GM12864 (cell line): ENCODE data around the gene SH3D19.
"Not testable (repeated sequence)": the region's sequence is repeated elsewhere in the genome, so short reads cannot be mapped to it uniquely, and the experiment has no call there.

ENCODE experiments used
- DNase-seq: peaks from one replicate; pipeline ENCODE4 v3.0.0-alpha.2; 2011; ENCODE audit warnings: low read depth
- H3K4me3 ChIP-seq: 2 replicates; pipeline ENCODE4 v1.5.1; 2011; ENCODE audit warnings: mild to moderate bottlenecking, low read depth, low read length, control low read depth
- CTCF ChIP-seq: IDR thresholded peaks from 2 replicates; pipeline ENCODE4 v1.5.1; 2011; ENCODE audit warnings: low read depth, mild to moderate bottlenecking, moderate library complexity, low read length, control low read depth, inconsistent platforms; ENCODE audit errors: missing control alignments

Gene SH3D19

DNA sequence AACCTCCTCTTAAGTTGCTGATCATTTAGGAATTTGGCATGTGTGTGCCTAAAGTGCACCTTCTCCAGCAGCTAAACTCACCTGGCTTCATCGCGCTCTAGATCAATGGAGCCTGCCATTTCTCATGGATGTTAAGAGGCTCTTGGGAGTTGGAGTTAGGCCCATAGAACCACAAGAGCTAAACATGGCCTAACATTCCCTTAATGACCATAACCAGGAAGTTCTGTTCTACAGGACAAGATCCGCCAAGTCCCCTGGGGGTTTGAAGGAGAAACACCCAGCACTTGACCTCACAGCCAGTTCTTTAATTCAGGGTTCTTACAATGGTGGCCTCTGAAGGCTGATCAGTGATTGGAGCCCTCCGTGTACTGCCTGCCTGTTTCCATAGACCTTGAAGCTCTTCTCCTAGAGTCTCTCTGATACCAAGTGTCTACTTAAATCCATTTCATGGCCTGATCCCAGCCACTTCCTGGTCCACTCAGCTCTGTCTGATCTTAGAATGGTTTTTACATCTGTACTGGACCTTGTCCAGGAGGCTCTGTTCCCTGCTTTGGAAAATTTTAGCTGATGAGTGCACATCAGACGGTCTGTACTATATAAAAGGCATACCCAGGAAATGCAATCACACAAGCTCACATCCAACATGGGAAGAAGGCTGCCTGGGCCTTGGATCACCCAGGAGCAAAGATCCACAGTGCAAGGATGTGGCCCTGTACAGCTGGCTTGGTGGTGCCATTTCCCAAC lies 180.9 kb downstream of the SH3D19 start:
- no peak overlapping the region for H3K4me3 ChIP-seq
- no peak for DNase-seq
- TF ChIP-seq CTCF, result no peak

DNA sequence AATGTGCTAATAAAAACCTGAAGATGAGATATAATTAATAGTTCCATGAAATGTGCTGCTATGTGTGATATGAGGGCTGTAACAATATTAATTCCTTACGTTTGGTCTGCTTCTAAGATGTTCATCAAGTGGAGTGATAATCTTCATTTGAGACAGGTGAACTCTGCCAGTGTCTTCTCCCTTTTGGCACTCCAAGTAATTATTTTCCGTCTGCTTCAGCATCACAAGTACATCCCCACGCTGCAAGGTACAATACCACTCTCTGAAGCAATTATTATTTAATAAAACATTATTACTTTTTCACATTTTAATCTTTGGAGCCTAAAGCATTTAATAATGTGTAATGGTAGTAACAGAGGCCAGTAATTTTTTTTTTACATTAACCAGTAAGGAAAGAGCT lies 181.6 kb downstream of the SH3D19 start:
- no peak for TF ChIP-seq CTCF
- DNase-seq, result no peak
- no peak overlapping the region for H3K4me3 ChIP-seq

- no peak for TF ChIP-seq CTCF
- H3K4me3 ChIP-seq, result no peak overlapping the region
- no peak for DNase-seq
These were observed 182.2 kb downstream of the SH3D19 start for GRCh38 chr4:151143162-151143561.

DNA sequence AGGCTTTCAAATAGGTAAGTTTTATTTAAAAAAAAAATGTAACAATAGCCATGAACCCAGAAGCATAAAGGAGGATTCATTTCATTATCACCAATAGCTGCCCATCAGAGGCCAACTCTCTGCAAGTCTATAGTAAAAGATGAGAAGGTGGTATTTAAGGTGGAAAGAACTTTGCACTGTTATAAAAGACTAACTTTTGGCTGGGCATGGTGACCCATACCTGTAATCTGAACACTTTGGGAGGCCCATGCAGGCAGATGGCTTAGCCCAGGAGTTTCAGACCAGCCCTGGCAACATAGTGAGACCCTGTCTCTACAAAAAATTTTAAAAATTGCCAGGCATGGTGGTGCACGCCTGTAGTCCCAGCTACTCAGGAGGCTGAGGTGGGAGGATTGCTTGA lies 182.6 kb downstream of the SH3D19 start:
- H3K4me3 ChIP-seq, result no peak overlapping the region
- no peak for TF ChIP-seq CTCF
- DNase-seq, result no peak

- no peak for DNase-seq
- no peak overlapping the region for H3K4me3 ChIP-seq
- no peak for TF ChIP-seq CTCF
These were observed 185.6 kb downstream of the SH3D19 start for GRCh38 chr4:151139814-151140213.

DNA sequence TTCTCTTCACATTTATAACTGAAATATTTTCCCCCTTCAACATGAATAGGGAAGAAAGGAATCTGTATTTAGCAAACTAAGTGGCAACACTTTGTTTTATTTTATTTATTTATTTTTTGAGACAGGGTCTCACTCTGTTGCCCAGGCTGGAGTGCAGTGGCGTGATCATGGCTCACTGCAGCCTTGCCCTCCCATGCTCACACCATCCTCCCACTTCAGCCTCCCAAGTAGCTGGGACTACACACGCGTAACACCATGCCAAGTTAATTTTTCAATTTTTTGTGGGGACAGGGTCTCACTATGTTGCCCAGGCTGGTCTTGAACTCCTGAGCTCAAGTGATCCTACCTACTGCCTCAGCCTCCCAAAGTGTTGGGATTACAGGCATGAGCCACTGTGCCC lies 189.4 kb downstream of the SH3D19 start:
- not testable (repeated sequence) for DNase-seq, H3K4me3 ChIP-seq

GRCh38 chr4:151133311-151133710 lies 192.1 kb downstream of the SH3D19 start:
- no peak for DNase-seq
- TF ChIP-seq CTCF, result no peak

More at GRCh38 chr4:151133311-151133710, 192.1 kb downstream of the SH3D19 start:
- no peak overlapping the region for H3K4me3 ChIP-seq
